NCI-H2196 treated with DMSO at 0.1 percent for 48 hours (cell line): ENCODE results near the gene ICE2.

Experiments
- DNase-seq: peaks from one replicate; lab custom pipeline; 2025; ENCODE audit not compliant: unreplicated experiment; lab: John Stamatoyannopoulos, UW

ICE2 gene

GRCh38 chr15:60391722-60392315, 87.1 kb downstream of the ICE2 start:
- DNase-seq: no peak

- DNase-seq: no peak
Observed at GRCh38 chr15:60390871-60391501, 88.0 kb downstream of the ICE2 start.

GRCh38 chr15:60390231-60390630, 88.7 kb downstream of the ICE2 start:
- no peak for DNase-seq

- no peak for DNase-seq
Observed at GRCh38 chr15:60389261-60390077, 89.5 kb downstream of the ICE2 start.

GRCh38 chr15:60387321-60387720, 91.6 kb downstream of the ICE2 start:
- no peak for DNase-seq

GRCh38 chr15:60386615-60387014, 92.3 kb downstream of the ICE2 start:
- no peak for DNase-seq

- DNase-seq: no peak
Observed at GRCh38 chr15:60385620-60386552, 93.1 kb downstream of the ICE2 start.

- no peak for DNase-seq
Observed at GRCh38 chr15:60384526-60385126, 94.3 kb downstream of the ICE2 start.

- DNase-seq: no peak
Observed at GRCh38 chr15:60384053-60384452, 94.9 kb downstream of the ICE2 start.

- DNase-seq: no peak
Observed at GRCh38 chr15:60382773-60383674, 95.9 kb downstream of the ICE2 start.

- DNase-seq: no peak
Observed at GRCh38 chr15:60381148-60381788, 97.7 kb downstream of the ICE2 start.

GRCh38 chr15:60379525-60380274, 99.2 kb downstream of the ICE2 start:
- DNase-seq: no peak

- DNase-seq: no peak
Observed at GRCh38 chr15:60379185-60379524, 99.8 kb downstream of the ICE2 start.

GRCh38 chr15:60376677-60377095, 102.3 kb downstream of the ICE2 start:
- DNase-seq: no peak

GRCh38 chr15:60375306-60375705, 103.6 kb downstream of the ICE2 start:
- DNase-seq: no peak

GRCh38 chr15:60374628-60375081, 104.3 kb downstream of the ICE2 start:
- DNase-seq: peak; percentile 73

- no peak for DNase-seq
Observed at GRCh38 chr15:60374209-60374608, 104.7 kb downstream of the ICE2 start.

- DNase-seq: no peak
Observed at GRCh38 chr15:60373745-60374144, 105.2 kb downstream of the ICE2 start.
